NCI-H82 (cell line): ENCODE results near the gene LIM2.
"Not testable (repeated sequence)": the region's sequence is repeated elsewhere in the genome, so short reads cannot be mapped to it uniquely, and the experiment has no call there.

Experiments used
- DNase-seq: peaks from one replicate; lab custom pipeline; 2025; lab: John Stamatoyannopoulos, UW

LIM2 gene

GRCh38 chr19:51387924-51388389 is at the start of gene LIM2:
Gene LIM2 (minus strand): TSS chr19:51387974. CDS start chr19:51387443, 531 bp downstream.
- no peak for DNase-seq

- DNase-seq: no peak
Observed at GRCh38 chr19:51434456-51434855, 46.7 kb upstream of the LIM2 start.

GRCh38 chr19:51433043-51433442 is 45.3 kb upstream of the LIM2 start:
- DNase-seq: no peak

- no peak for DNase-seq
Observed at GRCh38 chr19:51431124-51431523, 43.4 kb upstream of the LIM2 start.

- DNase-seq: no peak
Observed at GRCh38 chr19:51430221-51430620, 42.4 kb upstream of the LIM2 start.

GRCh38 chr19:51427201-51427600 is 39.4 kb upstream of the LIM2 start:
- no peak for DNase-seq

- peak; percentile 71 for DNase-seq
Observed at GRCh38 chr19:51422053-51422448, 34.3 kb upstream of the LIM2 start.

- DNase-seq: no peak
Observed at GRCh38 chr19:51421229-51422052, 33.7 kb upstream of the LIM2 start.

- not testable (repeated sequence) for DNase-seq
Observed at GRCh38 chr19:51420511-51420910, 32.7 kb upstream of the LIM2 start.

- DNase-seq: no peak
Observed at GRCh38 chr19:51418707-51419106, 30.9 kb upstream of the LIM2 start.

GRCh38 chr19:51417810-51418157 is 30.0 kb upstream of the LIM2 start:
- no peak for DNase-seq

- no peak for DNase-seq
Observed at GRCh38 chr19:51417107-51417809, 29.5 kb upstream of the LIM2 start, which contains the start of gene SIGLEC10. Gene SIGLEC10 (minus strand): TSS chr19:51417642. CDS start chr19:51417581, 61 bp downstream.

- not testable (repeated sequence) for DNase-seq
Observed at GRCh38 chr19:51416422-51416821, 28.6 kb upstream of the LIM2 start.

- no peak for DNase-seq
Observed at GRCh38 chr19:51415187-51415586, 27.4 kb upstream of the LIM2 start.

- no peak for DNase-seq
Observed at GRCh38 chr19:51410950-51411748, 23.4 kb upstream of the LIM2 start.

GRCh38 chr19:51407511-51408131 is 19.8 kb upstream of the LIM2 start:
- DNase-seq: peak; percentile 44

- no peak for DNase-seq
Observed at GRCh38 chr19:51402117-51402516, 14.3 kb upstream of the LIM2 start.

- not testable (repeated sequence) for DNase-seq
Observed at GRCh38 chr19:51399936-51400335, 12.2 kb upstream of the LIM2 start.

- DNase-seq: no peak
Observed at GRCh38 chr19:51399231-51399630, 11.5 kb upstream of the LIM2 start.

- DNase-seq: peak; percentile 74
Observed at GRCh38 chr19:51398096-51398704, 10.4 kb upstream of the LIM2 start.

GRCh38 chr19:51397453-51397852 is 9.7 kb upstream of the LIM2 start:
- DNase-seq: not testable (repeated sequence)
